ENCODE results near the gene NBAS. TPM values are rescaled to one million over a fixed set of nuclear protein-coding genes. Genes with fewer than 3 reads are reported as not detected.

The NBAS gene
- polyA plus RNA-seq, 4 donors: 26.0 to 67.2 (median 33.6) TPM

DNA sequence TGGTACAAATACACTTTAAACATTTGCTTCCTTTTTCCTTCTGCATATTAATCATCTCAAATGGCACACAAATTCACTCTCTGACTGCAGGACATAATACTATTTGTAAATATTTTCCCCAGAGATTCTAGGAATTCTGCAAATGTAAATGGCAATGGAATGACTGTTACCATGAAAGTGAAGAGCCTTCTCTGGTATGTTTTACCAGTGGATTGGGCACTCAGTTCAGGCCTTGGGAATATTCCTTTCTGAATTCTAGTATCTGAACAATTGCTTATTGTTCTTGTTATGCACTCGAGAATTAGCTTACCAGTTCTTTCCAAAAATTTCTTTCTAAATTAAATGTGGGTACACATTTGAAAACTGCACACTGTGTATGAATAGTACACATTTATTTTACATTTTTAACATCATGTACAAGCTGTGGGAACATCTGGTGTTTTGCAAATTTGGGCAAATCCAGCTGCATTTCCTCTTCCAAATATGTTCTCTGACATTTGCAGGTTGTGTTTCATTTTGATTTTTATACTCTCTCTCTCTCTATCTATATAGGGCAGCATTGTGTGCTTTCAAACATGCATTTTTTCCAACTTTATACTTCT is 289.1 kb downstream of the NBAS start:
- H3K4me1 ChIP-seq (ENCODE audit: control insufficient read depth in 3 of 3, insufficient read depth in 2 of 3, low read depth in 1 of 3, low read length in 2 of 3): peaks cover 0 to 21% (median 0%) of the 10 kb centered on the region in 3 donors
- H3K4me3 ChIP-seq (ENCODE audit: low read depth in 1 of 3, low read length in 3 of 3): no peak overlapping the region
- DNase-seq: no peak
- H3K9me3 ChIP-seq (ENCODE audit: control insufficient read depth in 2 of 2, insufficient read depth in 1 of 2, low read depth in 1 of 2, low read length in 1 of 2): no peaks in the 10 kb centered on the region
- no peaks in the 10 kb centered on the region for H3K27me3 ChIP-seq (ENCODE audit: control insufficient read depth in 3 of 3, insufficient read depth in 3 of 3, low read length in 3 of 3)
- FAIRE-seq: no peak
- H3K27ac ChIP-seq (ENCODE audit: low read depth in 1 of 3, low read length in 2 of 3): no peak overlapping the region
- H3K36me3 ChIP-seq (ENCODE audit: control insufficient read depth in 3 of 3, insufficient read depth in 2 of 3, low read depth in 1 of 3, low read length in 3 of 3): peaks cover 3 to 13% (median 6%) of the 10 kb centered on the region in 3 donors
- WGBS, 3 donors: 83 to 91% (median 88%) methylated on average over 1 of the region's 1 CpG

DNA sequence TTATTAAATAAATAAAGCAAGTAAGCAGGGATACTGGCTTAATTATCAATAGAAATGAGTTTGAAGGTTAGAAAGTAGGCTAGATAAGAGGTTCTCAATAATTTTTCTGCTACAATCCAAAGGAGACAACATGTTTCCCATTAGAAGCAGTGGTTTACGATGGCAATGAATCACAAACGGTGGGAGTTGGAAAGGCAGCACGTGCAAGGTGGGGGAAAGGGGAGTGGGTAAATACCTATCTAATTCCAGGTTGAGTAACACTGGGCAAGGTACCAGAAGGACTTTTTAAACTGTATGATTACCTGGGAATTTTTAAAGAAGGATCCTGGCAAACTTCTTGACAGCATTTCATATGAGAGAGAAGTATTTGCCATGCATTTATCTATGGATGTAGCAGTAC is 289.9 kb downstream of the NBAS start:
- peak overlapping the region in 1 of 3 donors; percentile 2 for H3K27ac ChIP-seq (ENCODE audit: low read depth in 1 of 3, low read length in 2 of 3)
- H3K4me3 ChIP-seq (ENCODE audit: low read depth in 1 of 3, low read length in 3 of 3): no peak overlapping the region
- no peaks in the 10 kb centered on the region for H3K9me3 ChIP-seq (ENCODE audit: control insufficient read depth in 2 of 2, insufficient read depth in 1 of 2, low read depth in 1 of 2, low read length in 1 of 2)
- no peaks in the 10 kb centered on the region for H3K27me3 ChIP-seq (ENCODE audit: control insufficient read depth in 3 of 3, insufficient read depth in 3 of 3, low read length in 3 of 3)
- peak; percentile 37 to 40 for DNase-seq
- FAIRE-seq: no peak
- 23 to 66% (median 58%) methylated on average over 3 of the region's 3 CpGs for WGBS, 3 donors
- H3K36me3 ChIP-seq (ENCODE audit: control insufficient read depth in 3 of 3, insufficient read depth in 2 of 3, low read depth in 1 of 3, low read length in 3 of 3): peaks cover 3 to 13% (median 6%) of the 10 kb centered on the region in 3 donors
- H3K4me1 ChIP-seq (ENCODE audit: control insufficient read depth in 3 of 3, insufficient read depth in 2 of 3, low read depth in 1 of 3, low read length in 2 of 3): peaks cover 0 to 21% (median 0%) of the 10 kb centered on the region in 3 donors

DNA sequence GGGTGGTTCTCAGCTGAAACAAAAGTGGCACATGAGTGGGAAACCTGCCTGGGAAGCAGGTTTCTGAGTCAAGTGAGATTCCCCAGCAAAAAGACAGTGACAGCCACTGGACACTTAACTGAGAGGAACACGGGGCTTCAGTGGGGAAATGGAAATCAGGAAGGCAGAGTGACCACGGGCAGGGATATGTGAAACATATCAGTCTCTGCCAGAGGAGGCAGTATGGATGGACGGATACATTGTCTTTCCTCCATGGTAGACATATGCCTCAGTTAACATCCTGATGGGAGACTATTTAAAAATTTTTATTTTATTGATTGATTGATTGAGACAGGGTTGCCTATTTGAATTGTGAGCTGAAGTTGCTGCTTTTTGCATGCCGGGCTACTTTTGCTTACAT is 292.1 kb downstream of the NBAS start:
- Histone ChIP-seq H3K4me1 (ENCODE audit: control insufficient read depth in 3 of 3, insufficient read depth in 2 of 3, low read depth in 1 of 3, low read length in 2 of 3) (peaks cover 0 to 16% (median 0%) of the 10 kb centered on the region in 3 donors), H3K36me3 (ENCODE audit: control insufficient read depth in 3 of 3, insufficient read depth in 2 of 3, low read depth in 1 of 3, low read length in 3 of 3) (peaks cover 0 to 6% (median 5%) of the 10 kb centered on the region in 3 donors), H3K4me3 (ENCODE audit: low read depth in 1 of 3, low read length in 3 of 3) (no peak overlapping the region), H3K27ac (ENCODE audit: low read depth in 1 of 3, low read length in 2 of 3) (no peak overlapping the region), H3K27me3 (ENCODE audit: control insufficient read depth in 3 of 3, insufficient read depth in 3 of 3, low read length in 3 of 3) (no peaks in the 10 kb centered on the region), H3K9me3 (ENCODE audit: control insufficient read depth in 2 of 2, insufficient read depth in 1 of 2, low read depth in 1 of 2, low read length in 1 of 2) (no peaks in the 10 kb centered on the region)
- DNase-seq (no peak), FAIRE-seq (no peak)
- 92 to 95% (median 92%) methylated on average over 4 of the region's 4 CpGs for WGBS, 3 donors

DNA sequence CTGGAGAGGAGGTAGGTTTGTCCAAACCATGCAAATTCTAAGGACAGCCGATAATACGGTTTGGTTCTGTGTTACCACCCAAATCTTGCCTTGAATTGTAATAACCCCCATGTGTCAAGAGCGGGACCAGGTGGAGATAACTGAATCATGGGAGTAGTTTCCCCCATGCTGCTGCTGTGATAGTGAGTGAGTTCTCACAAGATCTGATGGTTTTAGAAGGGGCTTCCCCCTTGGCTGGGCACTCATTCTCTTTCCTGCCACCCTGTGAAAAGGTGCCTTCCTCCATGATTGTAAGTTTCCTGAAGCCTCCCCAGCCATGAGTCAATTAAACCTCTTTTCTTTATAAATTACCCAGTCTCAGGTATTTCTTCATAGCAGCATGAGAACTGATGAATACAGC is 295.2 kb downstream of the NBAS start:
- Histone ChIP-seq H3K27me3 (ENCODE audit: control insufficient read depth in 3 of 3, insufficient read depth in 3 of 3, low read length in 3 of 3) (no peaks in the 10 kb centered on the region), H3K4me1 (ENCODE audit: control insufficient read depth in 3 of 3, insufficient read depth in 2 of 3, low read depth in 1 of 3, low read length in 2 of 3) (peaks cover 0 to under 1% (median 0%) of the 10 kb centered on the region in 3 donors), H3K36me3 (ENCODE audit: control insufficient read depth in 3 of 3, insufficient read depth in 2 of 3, low read depth in 1 of 3, low read length in 3 of 3) (peaks cover under 1 to 9% (median 4%) of the 10 kb centered on the region in 3 donors), H3K9me3 (ENCODE audit: control insufficient read depth in 2 of 2, insufficient read depth in 1 of 2, low read depth in 1 of 2, low read length in 1 of 2) (no peaks in the 10 kb centered on the region), H3K27ac (ENCODE audit: low read depth in 1 of 3, low read length in 2 of 3) (no peak overlapping the region), H3K4me3 (ENCODE audit: low read depth in 1 of 3, low read length in 3 of 3) (no peak overlapping the region)
- DNase-seq (no peak), FAIRE-seq (no peak)
- WGBS, 3 donors: 63 to 94% (median 89%) methylated on average over 3 of the region's 3 CpGs

DNA sequence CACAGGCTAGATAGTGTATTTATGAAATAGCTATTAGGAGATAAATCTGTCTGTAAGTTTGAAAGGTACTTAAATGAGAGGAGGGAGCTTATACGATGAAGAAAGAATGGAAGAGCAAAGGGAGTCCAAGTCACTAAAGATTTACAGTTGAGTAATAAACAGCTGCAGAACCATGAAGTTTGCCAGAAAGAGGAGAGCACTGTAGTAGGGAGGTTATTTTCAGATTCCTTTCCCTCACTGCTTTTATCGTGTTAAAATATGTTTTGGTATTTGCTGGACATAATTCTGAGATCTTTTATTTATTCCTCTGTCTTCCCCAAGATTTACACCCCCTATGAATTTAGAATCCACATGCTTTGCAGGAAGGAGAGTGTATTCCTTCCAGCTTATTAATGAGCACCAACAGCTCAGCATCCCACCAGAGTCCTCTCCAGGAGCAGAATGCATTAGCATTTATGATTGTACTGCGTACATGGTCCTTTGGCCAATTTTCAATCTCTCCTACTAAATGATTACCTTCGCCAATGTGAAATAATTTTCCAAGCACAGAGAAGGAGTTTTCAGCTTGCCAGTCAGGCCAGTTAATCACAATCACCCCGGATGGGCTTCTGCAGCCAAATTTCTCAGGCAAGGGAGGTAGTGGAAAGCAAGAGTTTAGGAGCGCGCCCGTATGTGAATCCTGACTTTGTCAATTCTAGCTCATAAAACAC is 297.0 kb downstream of the NBAS start:
- Histone ChIP-seq H3K36me3 (ENCODE audit: control insufficient read depth in 3 of 3, insufficient read depth in 2 of 3, low read depth in 1 of 3, low read length in 3 of 3) (peaks cover 2 to 9% (median 4%) of the 10 kb centered on the region in 3 donors), H3K9me3 (ENCODE audit: control insufficient read depth in 2 of 2, insufficient read depth in 1 of 2, low read depth in 1 of 2, low read length in 1 of 2) (no peaks in the 10 kb centered on the region), H3K4me1 (ENCODE audit: control insufficient read depth in 3 of 3, insufficient read depth in 2 of 3, low read depth in 1 of 3, low read length in 2 of 3) (peaks cover 0 to 3% (median 0%) of the 10 kb centered on the region in 3 donors), H3K4me3 (ENCODE audit: low read depth in 1 of 3, low read length in 3 of 3) (no peak overlapping the region), H3K27me3 (ENCODE audit: control insufficient read depth in 3 of 3, insufficient read depth in 3 of 3, low read length in 3 of 3) (no peaks in the 10 kb centered on the region), H3K27ac (ENCODE audit: low read depth in 1 of 3, low read length in 2 of 3) (no peak overlapping the region)
- 85 to 94% (median 94%) methylated on average over 8 of the region's 8 CpGs for WGBS, 3 donors
- DNase-seq: no peak
- FAIRE-seq: no peak

DNA sequence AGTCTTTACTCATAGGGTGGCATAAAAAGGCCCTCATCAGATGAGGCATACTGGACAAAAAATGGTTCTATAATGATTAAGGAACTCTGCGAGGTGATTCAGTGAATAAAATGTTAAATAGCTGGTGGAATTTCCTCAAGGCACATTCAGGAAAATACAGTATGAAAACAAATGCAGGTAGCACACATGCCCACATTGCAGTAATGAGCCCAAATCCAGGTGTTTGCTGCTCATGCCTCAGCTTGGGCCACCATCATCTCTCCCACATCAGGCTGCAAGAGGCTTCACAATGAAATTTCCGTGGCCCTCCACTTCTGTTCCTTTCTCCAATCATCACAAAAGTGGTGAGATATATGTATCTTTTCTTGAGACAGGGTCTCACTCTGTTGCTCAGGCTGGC is 298.3 kb downstream of the NBAS start:
- H3K27me3 ChIP-seq (ENCODE audit: control insufficient read depth in 3 of 3, insufficient read depth in 3 of 3, low read length in 3 of 3): no peaks in the 10 kb centered on the region
- H3K4me1 ChIP-seq (ENCODE audit: control insufficient read depth in 3 of 3, insufficient read depth in 2 of 3, low read depth in 1 of 3, low read length in 2 of 3): peaks cover 0 to 3% (median 0%) of the 10 kb centered on the region in 3 donors
- peaks cover 0 to 5% of the 10 kb centered on the region in 2 donors for H3K9me3 ChIP-seq (ENCODE audit: control insufficient read depth in 2 of 2, insufficient read depth in 1 of 2, low read depth in 1 of 2, low read length in 1 of 2)
- WGBS, 3 donors: 95 to 100% (median 98%) methylated on average over 2 of the region's 2 CpGs
- no peak overlapping the region for H3K27ac ChIP-seq (ENCODE audit: low read depth in 1 of 3, low read length in 2 of 3)
- no peak for DNase-seq
- no peak for FAIRE-seq
- peaks cover 0 to 5% (median 2%) of the 10 kb centered on the region in 3 donors for H3K36me3 ChIP-seq (ENCODE audit: control insufficient read depth in 3 of 3, insufficient read depth in 2 of 3, low read depth in 1 of 3, low read length in 3 of 3)
- H3K4me3 ChIP-seq (ENCODE audit: low read depth in 1 of 3, low read length in 3 of 3): no peak overlapping the region

DNA sequence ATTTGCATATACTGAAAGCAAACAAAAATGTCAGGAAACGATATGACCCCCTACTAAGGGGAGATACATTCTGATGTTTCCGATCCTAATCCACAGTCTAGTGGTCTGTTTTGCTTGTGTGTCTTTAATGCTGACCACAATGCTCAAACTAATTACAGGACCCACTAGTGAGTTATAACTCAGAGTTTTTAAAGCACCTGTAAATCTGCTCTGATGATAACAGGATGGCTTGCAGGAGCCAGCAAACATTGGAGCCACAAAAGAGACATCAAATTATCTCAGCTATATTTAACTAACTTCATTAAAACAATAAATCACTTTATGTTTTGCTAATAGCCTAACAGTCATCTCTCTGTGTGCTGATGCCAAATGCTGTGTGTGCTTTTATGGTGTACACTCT is 300.3 kb downstream of the NBAS start:
- no peak for DNase-seq
- no peak for FAIRE-seq
- Histone ChIP-seq H3K4me3 (ENCODE audit: low read depth in 1 of 3, low read length in 3 of 3) (no peak overlapping the region), H3K27ac (ENCODE audit: low read depth in 1 of 3, low read length in 2 of 3) (no peak overlapping the region), H3K36me3 (ENCODE audit: control insufficient read depth in 3 of 3, insufficient read depth in 2 of 3, low read depth in 1 of 3, low read length in 3 of 3) (peaks cover 0 to 5% (median 2%) of the 10 kb centered on the region in 3 donors), H3K9me3 (ENCODE audit: control insufficient read depth in 2 of 2, insufficient read depth in 1 of 2, low read depth in 1 of 2, low read length in 1 of 2) (peaks cover 0 to 5% of the 10 kb centered on the region in 2 donors), H3K4me1 (ENCODE audit: control insufficient read depth in 3 of 3, insufficient read depth in 2 of 3, low read depth in 1 of 3, low read length in 2 of 3) (peaks cover 0 to 3% (median 0%) of the 10 kb centered on the region in 3 donors), H3K27me3 (ENCODE audit: control insufficient read depth in 3 of 3, insufficient read depth in 3 of 3, low read length in 3 of 3) (no peaks in the 10 kb centered on the region)
- 71 to 89% (median 87%) methylated on average over 2 of the region's 2 CpGs for WGBS, 3 donors

DNA sequence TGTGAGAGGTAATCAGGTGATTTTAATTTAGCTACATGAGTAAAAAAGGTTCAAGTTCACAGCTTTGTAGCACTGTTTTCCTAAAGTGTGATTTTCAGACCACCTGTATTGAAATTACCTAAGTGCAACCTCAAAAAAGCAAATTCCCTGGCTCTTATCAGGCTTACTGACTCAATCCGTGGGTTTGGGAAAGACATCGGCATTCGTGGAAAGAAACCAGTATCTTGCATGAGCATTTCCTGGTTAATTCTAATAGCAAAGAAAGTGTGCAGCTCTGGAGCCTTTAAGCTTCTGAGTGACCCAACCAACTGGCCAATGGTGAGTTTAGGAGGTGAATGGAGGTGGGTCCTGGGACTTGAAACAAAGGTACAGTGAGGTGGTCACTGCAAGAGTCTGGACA is 300.9 kb downstream of the NBAS start:
- Histone ChIP-seq H3K4me1 (ENCODE audit: control insufficient read depth in 3 of 3, insufficient read depth in 2 of 3, low read depth in 1 of 3, low read length in 2 of 3) (peaks cover 0 to 3% (median 0%) of the 10 kb centered on the region in 3 donors), H3K9me3 (ENCODE audit: control insufficient read depth in 2 of 2, insufficient read depth in 1 of 2, low read depth in 1 of 2, low read length in 1 of 2) (peaks cover 0 to 5% of the 10 kb centered on the region in 2 donors), H3K27ac (ENCODE audit: low read depth in 1 of 3, low read length in 2 of 3) (no peak overlapping the region), H3K4me3 (ENCODE audit: low read depth in 1 of 3, low read length in 3 of 3) (no peak overlapping the region), H3K27me3 (ENCODE audit: control insufficient read depth in 3 of 3, insufficient read depth in 3 of 3, low read length in 3 of 3) (no peaks in the 10 kb centered on the region), H3K36me3 (ENCODE audit: control insufficient read depth in 3 of 3, insufficient read depth in 2 of 3, low read depth in 1 of 3, low read length in 3 of 3) (peaks cover 0 to 5% (median 2%) of the 10 kb centered on the region in 3 donors)
- 82 to 99% (median 94%) methylated on average over 3 of the region's 3 CpGs for WGBS, 3 donors
- FAIRE-seq: no peak
- no peak for DNase-seq
